HG03060 (cell line): ENCODE data around the gene PDE6D.

Experiments
- ATAC-seq: cut with Tn5 transposase; IDR thresholded peaks from one replicate; pipeline ENCODE4 v1.9.1; 2021; ENCODE audit warnings: low read depth, moderate number of reproducible peaks; ENCODE audit not compliant: unreplicated experiment

The PDE6D gene

GRCh38 chr2:231780909-231781797 is at the start of gene PDE6D:
PDE6D (minus strand) TSS chr2:231781282; CDS start chr2:231781114, 168 bp downstream.
- peak; percentile 79 for ATAC-seq

- no peak for ATAC-seq
Observed at GRCh38 chr2:231821908-231822307, 40.8 kb upstream of the PDE6D start.

- ATAC-seq = no peak
Observed at GRCh38 chr2:231820786-231821303, 39.8 kb upstream of the PDE6D start.

- ATAC-seq = no peak
Observed at GRCh38 chr2:231819447-231820042, 38.5 kb upstream of the PDE6D start.

- no peak for ATAC-seq
Observed at GRCh38 chr2:231816327-231817026, 35.4 kb upstream of the PDE6D start.

- ATAC-seq = no peak
Observed at GRCh38 chr2:231810905-231811304, 29.8 kb upstream of the PDE6D start.

GRCh38 chr2:231807020-231807419 is 25.9 kb upstream of the PDE6D start:
- no peak for ATAC-seq

- no peak for ATAC-seq
Observed at GRCh38 chr2:231803501-231804138, 22.5 kb upstream of the PDE6D start.

- no peak for ATAC-seq
Observed at GRCh38 chr2:231800493-231801091, 19.5 kb upstream of the PDE6D start.

GRCh38 chr2:231795525-231796327 is 14.6 kb upstream of the PDE6D start:
- no peak for ATAC-seq

GRCh38 chr2:231794383-231794782 is 13.3 kb upstream of the PDE6D start:
- no peak for ATAC-seq

- ATAC-seq = no peak
Observed at GRCh38 chr2:231791107-231791506, 10.0 kb upstream of the PDE6D start.

GRCh38 chr2:231786917-231787292 is 5.8 kb upstream of the PDE6D start:
- no peak for ATAC-seq

- no peak for ATAC-seq
Observed at GRCh38 chr2:231786177-231786916, 5.3 kb upstream of the PDE6D start, which contains the start of gene COPS7B. COPS7B (plus strand) TSS chr2:231786445; CDS start chr2:231788571, 2,126 bp downstream.

GRCh38 chr2:231785822-231786176 is 4.7 kb upstream of the PDE6D start:
- ATAC-seq = no peak

GRCh38 chr2:231785413-231785812 is 4.3 kb upstream of the PDE6D start:
- ATAC-seq = no peak

GRCh38 chr2:231781798-231782726 is 980 bp upstream of the PDE6D start:
- ATAC-seq = no peak
